GM23338 (cell line): ENCODE results near the gene TMEM209. TPM values are rescaled to one million over a fixed set of nuclear protein-coding genes. Genes with fewer than 3 reads are reported as not detected.

Source experiments
- ATAC-seq: fragments of 200-7000 bp; cut with Tn5 transposase; 3 replicates; pipeline ENCODE4 v1.9.1; 2020
- DNase-seq: peaks from one replicate; pipeline ENCODE4 v3.0.0-alpha.2; 2015; ENCODE audit warnings: low spot score
- H2AFZ ChIP-seq: fragments of 200-600 bp; sonication (generic); 2 replicates; pipeline ENCODE4 v1.8.0; 2016; ENCODE audit warnings: antibody characterized with exemption, mild to moderate bottlenecking, moderate library complexity
- H3F3A ChIP-seq: fragments of 200-600 bp; sonication (generic); replicated peaks from 2 replicates; pipeline ENCODE4 v1.8.0; 2017; ENCODE audit warnings: antibody characterized with exemption, mixed run types, low read depth
- H3K27ac ChIP-seq: fragments of 200-600 bp; sonication (generic); 2 replicates; pipeline ENCODE4 v1.6.1; 2016; ENCODE audit warnings: low read depth
- H3K27me3 ChIP-seq: fragments of 200-600 bp; sonication (generic); 2 replicates; pipeline ENCODE4 v1.8.0; 2016; ENCODE audit warnings: mild to moderate bottlenecking, mixed run types, moderate library complexity; ENCODE audit not compliant: insufficient read depth
- H3K36me3 ChIP-seq: fragments of 200-600 bp; sonication (generic); 2 replicates; pipeline ENCODE4 v1.8.0; 2016; ENCODE audit warnings: mild to moderate bottlenecking; ENCODE audit not compliant: insufficient read depth
- H3K4me1 ChIP-seq: fragments of 200-600 bp; sonication (generic); 2 replicates; pipeline ENCODE4 v1.8.0; 2016; ENCODE audit warnings: mild to moderate bottlenecking, moderate library complexity; ENCODE audit not compliant: insufficient read depth
- H3K4me2 ChIP-seq: fragments of 200-600 bp; sonication (generic); 2 replicates; pipeline ENCODE4 v1.7.1; 2017; ENCODE audit warnings: mixed run types
- H3K4me3 ChIP-seq: fragments of 200-600 bp; sonication (generic); 2 replicates; pipeline ENCODE4 v1.6.1; 2016; ENCODE audit warnings: mixed run types
- H3K79me2 ChIP-seq: fragments of 200-600 bp; sonication (generic); replicated peaks from 2 replicates; pipeline ENCODE4 v1.8.0; 2017; ENCODE audit warnings: mild to moderate bottlenecking; ENCODE audit not compliant: insufficient read depth
- H3K9me2 ChIP-seq: fragments of 200-600 bp; sonication (generic); 2 replicates; pipeline ENCODE4 v1.8.0; 2017; ENCODE audit not compliant: insufficient read depth
- H4K20me1 ChIP-seq: fragments of 200-600 bp; sonication (generic); replicated peaks from 2 replicates; pipeline ENCODE4 v1.8.0; 2017; ENCODE audit warnings: mild to moderate bottlenecking; ENCODE audit not compliant: insufficient read depth
- H3K27ac Mint-ChIP-seq: 2 replicates; pipeline ENCODE4 v1.8.0; 2020; ENCODE audit warnings: inconsistent platforms, mild to moderate bottlenecking, moderate library complexity, mixed read lengths
- H3K27me3 Mint-ChIP-seq: 3 replicates; pipeline ENCODE4 v1.8.0; 2022; ENCODE audit warnings: low read depth, mild to moderate bottlenecking, moderate library complexity, mixed read lengths, inconsistent platforms; ENCODE audit not compliant: insufficient read depth, poor library complexity
- H3K36me3 Mint-ChIP-seq: 3 replicates; pipeline ENCODE4 v1.8.0; 2021; ENCODE audit warnings: low read depth, mild to moderate bottlenecking, inconsistent platforms, moderate library complexity, mixed read lengths
- H3K4me1 Mint-ChIP-seq: 3 replicates; pipeline ENCODE4 v1.8.0; 2020; ENCODE audit warnings: mild to moderate bottlenecking, inconsistent platforms, mixed read lengths
- H3K4me3 Mint-ChIP-seq: 3 replicates; pipeline ENCODE4 v1.8.0; 2021; ENCODE audit warnings: moderate library complexity, mild to moderate bottlenecking, inconsistent platforms, mixed read lengths
- H3K9me3 Mint-ChIP-seq: 3 replicates; pipeline ENCODE4 v1.8.0; 2020; ENCODE audit warnings: moderate library complexity, mild to moderate bottlenecking, inconsistent platforms, mixed read lengths
- CREB1 ChIP-seq: fragments of 250-450 bp; sonication (Bioruptor Pico); IDR thresholded peaks from 2 replicates; pipeline ENCODE4 v1.5.0; 2020; ENCODE audit warnings: low read depth, mild to moderate bottlenecking, moderate library complexity
- CTCF ChIP-seq, 2 experiments: fragments of 200-600 bp in 1 of 2; sonication (generic) in 1 of 2; conservative IDR thresholded peaks; 2 replicates each; pipeline versions ENCODE4 v1.5.1 to v1.6.1; 2016 to 2017; ENCODE audit warnings: antibody characterized with exemption in 2 of 2, low read depth in 2 of 2, mild to moderate bottlenecking in 2 of 2, moderate library complexity in 1 of 2
- EZH2phosphoT487 ChIP-seq: fragments of 200-600 bp; sonication (generic); IDR thresholded peaks from one replicate; pipeline ENCODE4 v1.8.1; 2018; ENCODE audit warnings: antibody characterized with exemption; ENCODE audit not compliant: unreplicated experiment
- JUNB ChIP-seq: IDR thresholded peaks from one replicate; pipeline ENCODE4 v1.6.1; 2016; ENCODE audit warnings: antibody characterized with exemption; ENCODE audit not compliant: unreplicated experiment
- POLR2AphosphoS5 ChIP-seq: IDR thresholded peaks from 2 replicates; pipeline ENCODE4 v1.6.1; 2016; ENCODE audit warnings: antibody characterized with exemption, low read depth
- STAT1 ChIP-seq: IDR thresholded peaks from one replicate; pipeline ENCODE4 v1.6.1; 2016; ENCODE audit warnings: antibody characterized with exemption; ENCODE audit not compliant: unreplicated experiment
- ZNF331 ChIP-seq: fragments of 250-450 bp; sonication (Bioruptor Pico); IDR thresholded peaks from 2 replicates; pipeline ENCODE4 v1.5.0; 2020; ENCODE audit warnings: low read depth, mild to moderate bottlenecking, moderate library complexity
- ZNF462 ChIP-seq: fragments of 250-450 bp; sonication (Bioruptor Pico); IDR thresholded peaks from 2 replicates; pipeline ENCODE4 v1.5.0; 2020; ENCODE audit warnings: mild to moderate bottlenecking, moderate library complexity
- polyA plus RNA-seq: library from polyadenylated mRNA; unstranded; fragments of >200 nt; fragmentation: Nextera tagmentation; extraction: Ambion mirVana; gene quantifications from 2 replicates; pipeline ENCODE4 v1.2.1, GENCODE V29; 2016
- total RNA-seq: library from RNA; depleted of rRNA; stranded (reverse); fragments of >200 nt; shearing (Covaris generic); gene quantifications from 2 replicates; pipeline ENCODE4 v1.2.3, GENCODE V29; 2014
- TF ChIP-seq, protein P1 (sequence below): IDR thresholded peaks from 2 replicates; pipeline ENCODE4 v1.6.1; 2016; ENCODE audit warnings: antibody characterized with exemption

TMEM209 gene
- total and polyA plus RNA-seq, 2 experiments from 2014 or later = 18.6 to 26.2 TPM

DNA sequence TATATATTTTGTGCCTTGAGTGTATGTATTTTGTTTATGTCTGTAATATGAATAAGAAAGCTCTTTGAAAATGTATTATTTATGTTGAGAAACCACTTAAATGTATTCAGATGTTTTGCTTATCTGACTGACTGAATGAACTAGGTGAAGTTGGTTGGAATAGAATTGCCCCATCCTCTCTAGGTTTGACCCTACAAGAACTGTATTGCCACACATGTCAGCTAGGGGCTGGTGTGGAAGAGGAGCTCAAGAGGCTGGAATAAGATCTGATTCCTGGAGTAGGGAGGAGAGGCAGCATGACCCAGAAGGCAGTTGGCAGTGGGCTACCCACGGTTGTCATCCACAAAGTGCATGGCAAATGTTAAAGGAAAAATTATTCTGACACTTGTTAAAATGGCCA lies 11.5 kb upstream of the TMEM209 start:
- Histone ChIP-seq H3K79me2 (no peaks in the 10 kb centered on the region), H3K27me3 (no peaks in the 10 kb centered on the region), H3K36me3 (no peaks in the 10 kb centered on the region), H3K4me2 (no peak overlapping the region), H2AFZ (no peak overlapping the region), H3F3A (no peaks in the 10 kb centered on the region), H4K20me1 (no peaks in the 10 kb centered on the region), H3K4me1 (no peaks in the 10 kb centered on the region), H3K27ac (no peak overlapping the region), H3K4me3 (no peak overlapping the region), H3K9me2 (no peaks in the 10 kb centered on the region)
- ATAC-seq (peak; percentile 81), DNase-seq (peak; percentile 21)
- Mint-ChIP-seq H3K4me1 (no peaks in the 10 kb centered on the region; the same call in 2 of the 3 replicates), H3K36me3 (no peaks in the 10 kb centered on the region), H3K4me3 (no peak overlapping the region), H3K27me3 (peaks cover 3% of the 10 kb centered on the region), H3K27ac (no peak overlapping the region), H3K9me3 (no peaks in the 10 kb centered on the region)
- TF ChIP-seq CTCF (conservative IDR thresholded peaks at IDR 0.05; ENCODE audit: low read depth in 2 of 2) = peak; percentile 13 to 32; a peak in 2 of 4 replicates
- no peak for TF ChIP-seq STAT1
- TF ChIP-seq, protein P1, sequence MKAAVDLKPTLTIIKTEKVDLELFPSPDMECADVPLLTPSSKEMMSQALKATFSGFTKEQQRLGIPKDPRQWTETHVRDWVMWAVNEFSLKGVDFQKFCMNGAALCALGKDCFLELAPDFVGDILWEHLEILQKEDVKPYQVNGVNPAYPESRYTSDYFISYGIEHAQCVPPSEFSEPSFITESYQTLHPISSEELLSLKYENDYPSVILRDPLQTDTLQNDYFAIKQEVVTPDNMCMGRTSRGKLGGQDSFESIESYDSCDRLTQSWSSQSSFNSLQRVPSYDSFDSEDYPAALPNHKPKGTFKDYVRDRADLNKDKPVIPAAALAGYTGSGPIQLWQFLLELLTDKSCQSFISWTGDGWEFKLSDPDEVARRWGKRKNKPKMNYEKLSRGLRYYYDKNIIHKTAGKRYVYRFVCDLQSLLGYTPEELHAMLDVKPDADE = no peak

- Histone ChIP-seq H3K79me2 (no peaks in the 10 kb centered on the region), H3K4me1 (no peaks in the 10 kb centered on the region), H3K36me3 (no peaks in the 10 kb centered on the region), H3K9me2 (no peaks in the 10 kb centered on the region), H3K27ac (no peak overlapping the region), H3K4me2 (no peak overlapping the region), H3K4me3 (no peak overlapping the region), H3K27me3 (no peaks in the 10 kb centered on the region), H4K20me1 (no peaks in the 10 kb centered on the region), H3F3A (no peaks in the 10 kb centered on the region), H2AFZ (peak overlapping the region; percentile 84)
- no peak overlapping the region for H3K27ac Mint-ChIP-seq
- H3K27me3 Mint-ChIP-seq = peaks cover 3% of the 10 kb centered on the region
- no peaks in the 10 kb centered on the region for H3K36me3 Mint-ChIP-seq
- no peaks in the 10 kb centered on the region for H3K9me3 Mint-ChIP-seq
- ATAC-seq = no peak
- DNase-seq = no peak
- no peaks in the 10 kb centered on the region; the same call in 2 of the 3 replicates for H3K4me1 Mint-ChIP-seq
- no peak overlapping the region for H3K4me3 Mint-ChIP-seq
- TF ChIP-seq, protein P1 = no peak
- no peak for TF ChIP-seq EZH2phosphoT487
- TF ChIP-seq JUNB = no peak
- no peak for TF ChIP-seq CREB1 (CRISPR knock-in tag)
- no peak for TF ChIP-seq ZNF462 (CRISPR knock-in tag)
- no peak for TF ChIP-seq STAT1
- TF ChIP-seq ZNF331 = no peak
- TF ChIP-seq CTCF (conservative IDR thresholded peaks at IDR 0.05; ENCODE audit: low read depth in 2 of 2) = no peak
- TF ChIP-seq POLR2AphosphoS5 = no peak
Measured at GRCh38 chr7:130216025-130216424, 10.8 kb upstream of the TMEM209 start.
